RKO (cell line): ENCODE measurements around the gene HOXC12.

ENCODE experiments used
- DNase-seq: peaks from one replicate; pipeline ENCODE4 v3.0.0-alpha.2; 2016; ENCODE audit warnings: low spot score

Gene HOXC12

DNA sequence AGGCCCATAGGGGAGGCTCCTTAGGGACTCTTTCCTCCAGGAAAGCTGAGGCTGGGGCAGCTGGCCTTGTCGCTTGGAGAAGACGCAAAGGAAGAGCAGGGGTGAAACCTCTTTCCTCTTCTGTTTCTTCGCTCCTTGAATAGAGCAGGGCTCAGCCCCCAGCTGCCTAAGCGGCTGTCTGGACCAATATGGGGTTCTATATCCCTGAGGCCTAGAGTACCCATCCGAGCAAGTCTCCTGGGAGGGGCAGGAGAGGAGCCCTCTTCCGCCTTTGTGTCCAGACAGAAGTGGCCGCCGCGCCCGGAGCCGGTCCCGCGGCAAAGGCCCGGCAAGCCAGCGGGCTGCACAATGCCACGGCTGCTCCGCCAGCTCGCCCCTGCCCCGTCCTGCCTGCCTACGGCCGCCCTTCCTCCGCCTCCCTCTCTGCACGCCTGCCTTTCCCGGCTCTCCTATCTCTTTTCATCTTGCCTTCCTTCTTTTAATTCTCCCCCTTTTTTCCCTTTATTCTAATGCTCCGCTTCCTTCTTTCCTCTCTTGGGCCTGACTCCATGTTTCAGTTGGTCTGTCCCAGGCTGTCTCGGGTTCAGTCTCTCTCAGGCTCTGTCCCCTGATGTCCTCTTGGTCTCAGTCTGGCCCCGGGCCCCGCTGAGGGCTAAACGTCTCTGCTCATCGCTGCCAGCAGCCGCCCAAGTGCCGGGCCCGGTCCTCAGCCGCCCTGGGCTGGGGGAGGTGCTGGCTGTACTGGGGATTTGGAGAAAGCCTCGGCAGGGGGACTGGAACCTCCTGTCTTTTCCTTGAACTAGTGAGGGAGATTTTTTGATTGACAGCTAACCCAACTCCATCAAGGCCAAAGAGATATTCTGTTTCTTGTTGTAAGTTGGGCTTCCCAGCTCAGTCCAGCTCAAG is 42.8 kb downstream of the HOXC12 start:
- no peak for DNase-seq

DNA sequence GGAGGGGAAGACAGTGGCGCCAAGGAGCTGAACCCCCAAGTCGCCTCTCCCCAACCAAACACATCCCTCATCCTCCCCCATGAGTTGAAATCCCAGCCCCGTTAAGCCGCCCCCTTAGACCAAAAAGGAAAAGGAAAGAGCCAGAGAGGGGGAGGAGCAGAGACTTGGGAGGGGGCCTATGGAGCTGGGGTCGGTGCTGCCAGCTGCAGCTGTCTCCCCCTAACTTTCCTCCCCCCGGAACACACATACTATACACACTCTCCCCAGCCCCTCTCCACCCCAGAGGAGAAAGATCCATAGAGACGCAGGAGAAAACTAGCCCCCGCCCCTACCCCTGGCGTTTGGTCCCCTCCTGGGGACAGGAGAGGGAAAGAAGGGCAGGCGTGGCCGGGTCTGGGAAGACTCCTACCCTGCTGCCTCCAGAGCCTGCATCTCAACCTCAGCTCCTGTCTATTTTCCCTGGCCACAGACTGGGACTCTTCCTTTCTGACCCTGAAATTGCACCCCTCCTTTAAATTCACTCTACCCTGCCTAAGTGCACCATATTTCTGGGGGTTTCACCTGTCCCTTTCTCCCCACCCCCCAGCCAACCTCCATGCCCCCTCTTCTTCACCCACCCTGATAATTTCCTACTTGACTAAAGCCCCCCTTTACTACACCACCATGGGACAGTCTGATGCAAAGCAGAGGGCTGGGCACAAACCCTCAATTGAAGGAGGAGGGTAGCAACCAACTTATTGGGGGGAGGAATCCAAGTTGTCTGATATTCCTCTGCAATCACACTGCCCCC is 43.6 kb downstream of the HOXC12 start:
- no peak for DNase-seq

DNA sequence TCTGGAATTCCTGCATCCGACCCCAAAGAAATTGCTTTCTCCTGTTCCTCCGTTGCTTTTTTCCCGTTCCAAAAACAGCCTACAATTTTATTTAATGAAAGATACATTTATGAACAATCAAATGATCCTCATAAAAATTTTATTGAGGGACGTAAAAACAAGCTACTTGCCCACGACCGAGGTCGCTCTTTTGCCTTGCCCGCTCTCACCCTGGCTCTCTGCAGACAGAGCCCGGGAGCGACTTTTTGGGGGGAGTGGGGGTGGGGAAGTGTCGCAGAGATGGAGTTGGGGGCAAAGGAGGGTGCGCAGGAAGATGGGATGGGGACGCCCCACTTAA is 44.2 kb downstream of the HOXC12 start:
- DNase-seq = no peak

DNA sequence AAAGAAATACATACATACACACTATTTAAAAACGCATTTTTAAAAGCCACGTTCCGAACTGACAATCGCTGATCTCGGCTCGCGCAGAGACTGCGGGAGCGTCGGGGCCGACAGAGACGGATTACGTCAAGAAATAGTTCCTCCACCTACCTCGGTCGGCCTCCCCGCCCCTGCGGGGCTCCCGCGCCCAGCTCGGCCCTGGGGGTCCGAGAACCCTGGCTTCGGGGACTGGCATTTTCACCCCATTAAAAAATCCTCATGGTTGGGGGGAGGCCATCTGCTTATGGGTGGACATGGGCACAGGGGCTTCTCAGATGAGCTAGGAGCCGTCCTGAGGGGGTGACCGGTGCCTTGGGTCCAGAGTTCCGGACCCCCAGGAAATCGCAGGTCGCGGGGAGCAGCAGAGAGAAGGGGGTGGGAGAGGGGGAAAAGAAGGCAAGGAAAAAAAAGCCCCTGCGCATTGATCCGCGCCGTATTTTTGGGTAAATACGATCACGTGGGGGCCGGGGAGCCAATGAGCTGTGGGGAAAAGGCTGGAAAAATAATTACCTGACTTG is 44.9 kb downstream of the HOXC12 start:
- no peak for DNase-seq

DNA sequence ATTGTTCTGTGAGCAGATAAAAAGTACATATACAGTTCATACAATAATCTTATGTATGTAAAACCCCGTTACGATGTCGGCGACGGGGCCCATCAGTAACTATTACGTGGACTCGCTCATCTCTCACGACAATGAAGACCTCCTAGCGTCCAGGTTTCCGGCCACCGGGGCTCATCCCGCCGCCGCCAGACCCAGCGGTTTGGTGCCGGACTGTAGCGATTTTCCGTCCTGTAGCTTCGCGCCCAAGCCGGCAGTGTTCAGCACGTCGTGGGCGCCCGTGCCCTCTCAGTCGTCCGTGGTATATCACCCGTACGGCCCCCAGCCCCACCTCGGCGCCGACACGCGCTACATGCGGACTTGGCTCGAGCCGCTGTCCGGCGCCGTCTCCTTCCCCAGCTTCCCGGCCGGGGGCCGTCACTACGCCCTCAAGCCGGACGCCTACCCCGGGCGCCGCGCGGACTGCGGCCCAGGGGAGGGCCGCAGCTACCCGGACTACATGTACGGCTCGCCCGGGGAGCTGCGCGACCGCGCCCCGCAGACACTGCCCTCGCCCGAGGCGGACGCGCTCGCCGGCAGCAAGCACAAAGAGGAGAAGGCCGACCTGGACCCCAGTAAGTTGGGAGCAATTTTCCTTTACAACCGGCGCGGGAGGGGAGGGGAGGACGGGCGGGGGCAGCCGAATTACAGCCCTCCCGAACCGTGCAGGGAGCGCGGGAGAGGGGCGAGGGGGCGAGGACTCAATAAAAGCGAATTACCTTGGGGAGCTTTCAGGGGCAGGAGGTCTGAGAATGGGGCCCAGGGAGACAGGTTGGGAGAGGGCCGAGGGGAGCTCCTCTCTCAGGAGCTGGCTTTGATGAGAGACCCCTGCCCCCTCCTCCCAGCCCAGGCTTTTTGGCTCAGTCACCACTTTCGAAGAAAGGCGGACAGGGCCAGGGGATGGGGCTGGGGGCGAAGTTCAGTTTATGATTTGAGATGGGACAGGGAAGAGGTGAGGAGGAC is 45.7 kb downstream of the HOXC12 start, which contains the start of gene HOXC9:
HOXC9 (plus strand) TSS at position 46 of the 999 bp plus-strand sequence; CDS start at position 74, 28 bp downstream.
- DNase-seq = no peak

DNA sequence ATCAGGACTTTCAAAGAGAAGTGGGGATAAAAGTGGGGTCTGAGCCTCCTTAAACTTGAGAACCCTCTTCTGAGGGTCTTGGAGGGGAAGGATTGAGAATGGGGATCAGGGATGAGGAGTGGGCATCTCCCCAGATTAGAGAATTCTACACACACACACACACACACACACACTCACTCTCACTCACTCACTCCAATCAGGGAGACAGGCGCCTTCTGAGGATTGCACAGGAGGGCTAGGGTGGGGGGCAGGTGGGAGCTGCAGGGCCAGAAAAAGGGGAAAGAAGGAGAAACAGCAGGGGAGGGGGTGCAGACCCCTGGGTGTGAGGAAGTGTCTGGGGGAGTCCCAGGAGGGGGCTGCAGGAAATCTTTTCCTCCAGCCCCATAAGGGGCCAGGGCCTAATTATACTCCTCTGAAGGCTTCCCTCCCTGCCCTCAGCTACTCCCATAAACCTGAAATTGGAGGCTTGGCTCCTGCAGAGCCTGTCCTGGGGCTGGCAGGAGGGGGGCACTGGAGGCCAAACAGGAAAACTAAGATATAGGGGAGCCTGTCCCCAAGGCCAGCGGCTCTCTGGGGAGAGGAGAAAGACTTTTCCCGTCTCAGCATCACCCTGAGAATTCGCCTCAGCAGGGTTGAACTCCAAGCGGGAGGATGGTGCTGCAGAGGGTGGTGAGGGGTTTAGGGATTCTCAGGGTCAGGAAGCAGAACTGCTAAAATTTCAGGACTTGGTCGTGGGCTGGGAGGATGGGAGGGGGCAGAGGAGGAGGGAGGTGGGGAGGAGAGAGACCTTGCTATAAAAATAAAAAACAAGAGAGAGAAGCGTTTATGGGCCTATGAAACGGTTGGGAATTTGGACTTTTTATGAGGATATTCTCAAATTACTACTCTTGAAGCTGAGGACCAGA is 46.8 kb downstream of the HOXC12 start:
- no peak for DNase-seq

DNA sequence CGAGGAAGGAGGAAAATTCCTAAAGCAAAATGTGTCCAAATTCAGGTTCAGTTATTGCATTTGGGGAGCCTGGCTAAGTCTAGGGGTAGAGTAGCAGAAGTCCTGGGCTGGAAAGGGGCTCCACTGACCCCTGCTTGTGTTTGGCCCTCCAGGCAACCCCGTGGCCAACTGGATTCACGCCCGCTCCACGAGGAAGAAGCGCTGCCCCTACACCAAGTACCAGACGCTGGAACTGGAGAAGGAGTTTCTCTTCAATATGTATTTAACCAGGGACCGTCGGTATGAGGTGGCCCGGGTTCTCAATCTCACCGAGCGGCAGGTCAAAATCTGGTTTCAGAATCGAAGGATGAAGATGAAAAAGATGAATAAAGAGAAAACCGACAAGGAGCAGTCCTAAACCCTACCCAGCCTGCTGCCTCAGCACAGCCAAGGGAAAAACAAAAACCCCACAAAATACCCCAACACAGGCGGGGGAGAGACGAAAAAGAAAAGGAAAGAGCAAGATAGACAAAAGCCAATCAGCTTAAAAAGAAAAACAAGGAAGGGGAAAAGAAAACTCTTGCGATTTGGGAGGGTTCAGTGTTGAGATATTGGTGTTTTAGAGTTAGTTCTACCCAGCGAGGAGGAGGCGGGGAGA is 47.7 kb downstream of the HOXC12 start:
- DNase-seq = no peak

DNA sequence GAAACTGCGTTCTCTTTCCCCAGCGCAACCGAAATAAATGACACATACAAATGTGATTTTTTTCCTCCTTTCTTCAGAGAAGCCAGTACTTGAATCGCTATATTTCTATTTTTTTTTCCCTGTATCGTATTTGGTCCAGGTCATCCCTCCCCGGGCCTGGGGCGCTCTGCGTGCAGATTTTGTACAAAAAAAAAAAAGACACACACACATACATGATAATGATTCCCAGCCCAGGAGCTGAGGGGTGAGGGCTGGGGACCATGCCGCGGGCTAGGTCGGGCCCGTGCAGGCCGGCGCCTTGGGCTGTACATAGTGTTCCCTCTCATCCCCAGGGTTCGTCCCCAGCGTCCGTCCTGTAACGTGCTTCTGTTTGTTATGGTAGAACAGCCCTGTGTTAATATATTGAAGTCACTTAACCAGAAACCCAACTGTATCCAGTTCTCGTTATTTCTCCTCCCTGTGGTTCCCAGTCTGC is 48.2 kb downstream of the HOXC12 start:
- DNase-seq = no peak

DNA sequence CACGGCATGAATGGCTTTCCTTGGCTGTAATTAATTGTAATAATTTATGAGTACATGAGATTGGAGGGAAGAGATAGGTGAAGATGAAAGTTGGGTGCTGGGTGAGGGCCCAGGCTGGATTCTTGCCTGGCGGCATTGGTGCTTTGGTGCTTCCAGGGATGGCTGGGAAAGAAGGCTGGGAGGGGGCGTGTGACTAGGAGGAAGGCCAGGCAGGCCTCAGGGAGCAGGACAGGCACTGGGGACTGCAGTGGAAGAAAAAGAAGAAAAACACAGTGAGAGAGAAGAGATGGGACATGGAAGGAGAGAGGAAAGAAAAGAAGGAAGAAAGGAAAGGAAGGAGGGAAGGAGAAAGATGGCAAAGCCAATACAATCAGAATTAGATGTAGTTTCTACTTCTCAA is 48.9 kb downstream of the HOXC12 start:
- DNase-seq = no peak

DNA sequence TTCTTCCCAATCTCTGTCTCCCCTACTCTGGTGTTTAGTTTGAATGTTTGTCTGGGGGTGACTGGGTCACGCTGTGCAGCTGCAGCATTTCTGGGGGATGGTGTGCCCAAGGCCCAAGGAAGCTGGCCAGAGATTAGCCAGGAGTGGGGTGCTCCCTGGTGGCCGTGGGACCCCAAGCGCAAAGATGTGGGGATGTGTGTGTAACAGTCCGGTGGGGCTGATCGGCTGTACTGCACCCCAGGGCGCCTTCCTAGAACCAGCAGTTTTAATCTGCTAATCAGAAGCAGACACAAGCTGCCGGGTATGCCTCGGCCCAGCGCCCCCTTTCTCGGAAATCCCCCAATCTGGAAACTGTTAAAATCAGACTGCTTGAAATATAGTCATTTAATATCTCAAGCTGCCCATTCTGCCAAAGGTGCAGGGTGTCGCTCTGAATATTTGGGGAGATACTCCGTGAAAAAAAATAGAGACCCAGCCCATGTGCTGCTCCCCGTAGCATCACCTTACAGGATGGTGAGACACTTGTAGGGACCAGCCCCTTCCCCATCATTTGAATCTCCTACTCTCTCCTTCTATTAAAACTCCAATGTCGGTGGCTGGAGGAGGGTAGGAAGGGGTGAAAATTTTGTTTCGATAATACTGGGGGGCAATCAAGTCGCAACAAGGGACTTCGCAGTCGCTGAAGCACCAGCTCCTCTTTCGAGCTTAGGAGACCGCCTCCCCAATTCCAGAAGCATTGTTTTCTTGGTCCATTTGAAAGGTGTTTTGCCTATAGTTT is 49.5 kb downstream of the HOXC12 start:
- peak; percentile 42 for DNase-seq

DNA sequence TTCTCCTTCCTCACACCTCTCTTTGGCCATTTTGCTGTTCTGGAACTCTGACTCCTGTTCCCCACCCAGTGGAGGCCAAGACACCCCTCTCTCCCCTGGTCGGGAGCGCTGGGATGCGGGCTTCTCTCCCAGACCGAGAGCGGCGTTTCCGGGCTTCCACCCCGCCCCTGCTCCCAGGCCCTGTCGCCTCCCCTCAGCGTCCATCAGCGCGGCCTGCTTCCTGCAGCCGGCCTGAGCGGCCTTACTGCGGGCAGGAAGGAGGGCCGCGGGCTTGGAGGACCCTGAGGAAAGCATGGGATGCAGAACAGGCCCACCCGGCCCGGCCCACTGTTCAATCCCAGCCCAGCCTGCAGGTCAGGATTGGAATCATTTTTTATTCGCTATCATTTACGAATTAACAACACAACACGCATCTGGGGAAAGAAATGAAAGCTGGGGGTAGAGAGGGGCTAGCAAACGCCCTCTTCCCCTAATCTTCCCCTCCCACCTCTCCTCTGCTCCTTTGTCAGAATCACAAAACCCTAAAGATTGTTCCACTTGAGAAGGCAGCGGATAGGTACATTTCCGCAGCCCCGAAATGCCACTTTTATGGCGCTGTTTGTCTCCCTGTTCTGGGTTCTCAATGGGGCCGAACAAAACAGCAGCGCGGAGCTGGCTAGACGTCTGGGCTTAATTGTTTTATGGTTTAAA is 50.3 kb downstream of the HOXC12 start:
- DNase-seq = no peak

DNA sequence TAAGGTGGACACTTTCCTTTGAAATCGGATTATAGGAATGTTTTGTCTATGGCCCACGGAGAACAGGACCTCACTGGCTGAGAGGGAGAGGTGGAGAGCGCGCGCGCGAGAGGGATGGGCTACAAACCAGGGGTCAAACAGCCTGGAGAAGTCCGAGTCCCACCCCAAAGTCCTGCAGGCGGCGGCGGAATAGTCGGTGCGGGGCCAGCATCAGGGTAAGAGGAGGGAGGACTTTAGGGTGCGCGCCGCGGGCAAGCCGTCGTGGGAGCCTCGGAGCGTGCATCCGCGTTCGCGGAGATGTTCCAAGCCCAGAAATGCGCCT is 50.8 kb downstream of the HOXC12 start:
- DNase-seq = no peak

DNA sequence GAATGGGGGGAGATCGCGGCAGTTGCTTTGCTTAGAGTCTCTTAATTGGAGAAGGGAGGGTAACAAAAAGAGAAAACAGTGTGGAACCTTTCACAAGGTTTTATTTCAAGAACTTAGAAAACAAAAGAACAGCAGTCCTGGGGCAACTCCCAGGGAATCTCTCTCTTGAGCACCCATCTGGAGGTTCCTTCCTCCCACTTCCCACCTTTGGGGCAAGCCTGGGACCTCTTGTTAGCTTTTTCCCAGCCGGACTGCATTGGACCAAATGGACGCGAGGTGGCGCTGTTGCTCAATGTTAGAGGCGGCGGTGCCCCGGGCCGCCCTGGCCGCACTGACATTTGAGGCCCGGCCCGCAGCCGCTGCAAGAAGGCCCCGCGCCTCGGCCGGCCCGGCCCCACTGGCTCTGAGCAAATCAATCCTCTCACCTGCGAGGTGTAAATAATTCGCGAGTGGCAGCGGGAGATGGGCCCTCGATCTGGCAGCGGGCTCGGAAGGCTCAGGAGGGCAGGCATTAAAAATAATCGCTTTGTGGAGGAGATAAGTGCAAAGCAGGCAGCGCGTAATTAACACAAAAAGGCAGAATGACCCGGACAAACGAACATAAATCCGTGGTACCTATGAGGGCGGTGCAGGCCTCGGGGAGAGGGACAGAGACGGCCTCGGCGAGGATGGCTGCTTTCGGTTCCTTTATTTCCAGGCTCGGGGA is 51.3 kb downstream of the HOXC12 start:
- peak; percentile 75 for DNase-seq

DNA sequence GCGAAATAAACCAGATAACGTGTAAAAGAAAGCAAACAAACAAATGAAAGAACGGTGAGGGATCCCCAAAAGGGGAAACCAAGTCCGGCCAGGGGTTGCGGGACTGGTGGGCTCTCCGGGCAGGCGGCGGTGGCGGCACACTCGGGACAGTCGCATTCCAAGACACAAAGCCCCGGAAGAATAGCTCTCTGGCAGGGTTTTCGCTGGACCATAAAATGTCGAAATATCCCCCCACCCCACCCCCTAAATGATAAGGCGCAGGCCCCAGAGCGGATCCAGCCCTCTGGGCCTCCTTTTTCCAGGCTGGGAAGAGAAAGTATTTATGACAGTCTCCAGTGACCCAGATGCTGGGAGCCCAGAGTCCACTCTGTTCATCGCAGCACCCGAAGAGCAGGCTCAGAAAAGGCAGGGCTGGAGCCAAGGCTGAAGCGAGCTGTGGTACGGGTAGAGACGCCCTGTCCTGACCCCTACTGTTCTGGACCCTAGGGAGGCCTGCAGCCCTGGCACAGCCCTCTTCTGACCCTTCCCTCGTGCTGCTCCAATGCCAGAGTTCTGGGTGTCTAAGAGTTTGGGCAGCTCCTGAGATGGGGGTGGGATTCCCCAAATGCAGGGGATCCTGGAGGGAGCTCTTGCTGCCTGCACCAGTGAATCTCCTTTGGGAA is 52.0 kb downstream of the HOXC12 start:
- no peak for DNase-seq

DNA sequence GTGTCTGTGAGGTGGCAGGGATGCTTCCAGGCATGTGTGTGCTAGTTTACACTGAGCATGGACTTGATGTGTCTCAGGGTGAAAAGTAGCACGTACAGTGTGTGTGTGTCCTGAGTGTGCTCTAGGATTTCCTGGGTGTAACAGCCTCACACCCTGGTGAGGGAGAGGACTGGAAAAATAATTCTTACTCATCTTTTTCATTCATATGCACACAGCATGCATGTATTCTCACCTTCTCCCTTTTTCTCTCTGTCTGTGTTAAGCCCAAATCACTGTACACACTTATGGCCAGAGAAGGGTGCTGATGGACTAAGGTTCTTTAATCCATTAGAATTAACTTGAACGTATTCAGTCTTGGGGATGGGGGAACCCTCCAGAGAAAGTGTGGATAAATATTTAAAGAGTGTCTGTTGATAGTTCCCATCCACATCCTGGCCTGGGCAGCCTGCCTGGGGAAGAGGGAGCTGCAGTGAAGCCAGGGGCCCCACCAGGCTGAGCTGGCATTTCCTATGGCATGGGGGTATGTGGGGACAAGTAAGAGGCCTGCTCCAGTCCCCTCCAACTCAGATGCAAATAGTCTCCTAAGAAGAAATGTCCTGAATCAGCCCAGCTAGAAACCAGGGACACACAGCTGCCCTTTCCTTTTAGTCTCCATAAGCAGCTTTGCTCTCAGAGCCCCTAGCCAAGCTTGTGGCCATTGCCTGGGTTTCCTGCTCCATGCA is 53.0 kb downstream of the HOXC12 start:
- no peak for DNase-seq

DNA sequence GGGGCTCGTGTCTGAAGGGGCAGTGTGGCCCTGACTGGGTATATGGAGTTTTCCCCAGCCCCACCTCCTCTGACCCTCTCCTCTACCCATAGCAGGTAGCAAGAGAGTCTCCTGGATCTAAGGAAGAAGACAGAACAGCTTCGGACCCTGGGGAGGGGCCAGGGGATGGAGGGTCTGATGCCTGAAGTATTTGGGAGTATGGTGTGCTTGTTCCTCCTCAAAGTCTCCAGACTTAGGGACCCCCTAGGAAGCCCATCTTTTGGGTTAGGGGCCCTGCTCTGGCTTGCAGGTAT is 53.5 kb downstream of the HOXC12 start:
- no peak for DNase-seq
